ENCODE measurements around the gene SLC30A9. TPM values are rescaled to one million over a fixed set of nuclear protein-coding genes. Genes with fewer than 3 reads are reported as not detected.

SLC30A9 gene
- total and polyA plus RNA-seq, 2 of the 13 experiments (the other 11 are each of a cell fraction or from before 2014, with no cell fraction given), result 27.5 to 72.8 TPM

GRCh38 chr4:41981456-41981855, 8.9 kb upstream of the SLC30A9 start, which contains the start of gene DCAF4L1:
TSS of gene DCAF4L1 (plus strand) at chr4:41981756. CDS start at chr4:41981793, 37 bp downstream.
- Histone ChIP-seq H3K36me3 (replicated peaks in 1 of 2; ENCODE audit: control insufficient read depth in 1 of 2, insufficient read depth in 2 of 2, low read length in 2 of 2) (no peaks in the 10 kb centered on the region), H3K27ac (ENCODE audit: extremely low read length, insufficient read depth, low read length) (no peak within 1 kb of the TSS), H3K4me1 (ENCODE audit: insufficient read depth, low read length) (peaks cover 11% of the 10 kb centered on the region; the same call in 1 of the 2 replicates), H3K27me3 (ENCODE audit: control insufficient read depth in 1 of 2, insufficient read depth in 2 of 2, low read length in 2 of 2) (no peaks in the 10 kb centered on the region), H3K9me3 (ENCODE audit: low read length) (no peaks in the 10 kb centered on the region), H3K4me3 (replicated peaks in 1 of 3; ENCODE audit: insufficient read depth in 1 of 3, low read depth in 2 of 3, low read length in 3 of 3) (no peak within 1 kb of the TSS), H3K79me2 (ENCODE audit: insufficient read depth, low read length) (no peaks in the 10 kb centered on the region), H3K9ac (ENCODE audit: insufficient read depth, low read depth, low read length) (no peak within 1 kb of the TSS), H3K4me2 (ENCODE audit: low read depth, low read length) (no peak within 1 kb of the TSS), H2AFZ (ENCODE audit: low read length) (no peak within 1 kb of the TSS), H4K20me1 (ENCODE audit: insufficient read depth, low read length) (no peaks in the 10 kb centered on the region)
- intact Hi-C loops (cut with micrococcal nuclease; ENCODE audit: unreplicated experiment) (no loop called here), in situ Hi-C loops (cut with HindIII; ENCODE audit: extremely low pct_ligation_motif_present, low pct_unique_long_range_greater_than_20kb) (no loop called here)
- 88% methylated on average over 12 of the region's 12 CpGs for WGBS (ENCODE audit: low lambda C conversion rate)
- ChIA-PET POLR2A (no interaction called here), CTCF (ENCODE audit: low intra/inter-chr PET ratio, low total read pairs) (no interaction called here)
- DNase-seq (ENCODE audit: low spot score) (no peak), ATAC-seq (no peak), FAIRE-seq (no peak)
- TF ChIP-seq, protein P1, sequence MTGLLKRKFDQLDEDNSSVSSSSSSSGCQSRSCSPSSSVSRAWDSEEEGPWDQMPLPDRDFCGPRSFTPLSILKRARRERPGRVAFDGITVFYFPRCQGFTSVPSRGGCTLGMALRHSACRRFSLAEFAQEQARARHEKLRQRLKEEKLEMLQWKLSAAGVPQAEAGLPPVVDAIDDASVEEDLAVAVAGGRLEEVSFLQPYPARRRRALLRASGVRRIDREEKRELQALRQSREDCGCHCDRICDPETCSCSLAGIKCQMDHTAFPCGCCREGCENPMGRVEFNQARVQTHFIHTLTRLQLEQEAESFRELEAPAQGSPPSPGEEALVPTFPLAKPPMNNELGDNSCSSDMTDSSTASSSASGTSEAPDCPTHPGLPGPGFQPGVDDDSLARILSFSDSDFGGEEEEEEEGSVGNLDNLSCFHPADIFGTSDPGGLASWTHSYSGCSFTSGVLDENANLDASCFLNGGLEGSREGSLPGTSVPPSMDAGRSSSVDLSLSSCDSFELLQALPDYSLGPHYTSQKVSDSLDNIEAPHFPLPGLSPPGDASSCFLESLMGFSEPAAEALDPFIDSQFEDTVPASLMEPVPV (CRISPR knock-in tag; IDR thresholded peaks at IDR 0.05), result no peak
- TF ChIP-seq ZNF646 (CRISPR knock-in tag; IDR thresholded peaks at IDR 0.05) (no peak), KLF13 (CRISPR knock-in tag; IDR thresholded peaks at IDR 0.05) (no peak), THAP11 (CRISPR knock-in tag; IDR thresholded peaks at IDR 0.05) (no peak), RXRA (CRISPR knock-in tag; IDR thresholded peaks at IDR 0.05) (no peak), HNRNPL (IDR thresholded peaks at IDR 0.05; ENCODE audit: low read depth, low read length) (no peak), MTF1 (CRISPR knock-in tag; IDR thresholded peaks at IDR 0.05) (no peak), ZNF274 (CRISPR knock-in tag; IDR thresholded peaks at IDR 0.05) (no peak)
- no TSS peak for BruUV-seq (replicated peaks)

Measured in HepG2 (cell line).